Activated CD4-positive, alpha-beta T cell treated with anti-CD3 and anti-CD28 coated beads for 4 hours (primary cell): Measurements from ENCODE around the gene P2RY6.
"Not testable (repeated sequence)": the region's sequence is repeated elsewhere in the genome, so short reads cannot be mapped to it uniquely, and the experiment has no call there.

ENCODE experiments used
- DNase-seq, 2 donors: peaks; one replicate each; pipeline ENCODE4 v3.0.0-alpha.2; 2020

Gene P2RY6

DNA sequence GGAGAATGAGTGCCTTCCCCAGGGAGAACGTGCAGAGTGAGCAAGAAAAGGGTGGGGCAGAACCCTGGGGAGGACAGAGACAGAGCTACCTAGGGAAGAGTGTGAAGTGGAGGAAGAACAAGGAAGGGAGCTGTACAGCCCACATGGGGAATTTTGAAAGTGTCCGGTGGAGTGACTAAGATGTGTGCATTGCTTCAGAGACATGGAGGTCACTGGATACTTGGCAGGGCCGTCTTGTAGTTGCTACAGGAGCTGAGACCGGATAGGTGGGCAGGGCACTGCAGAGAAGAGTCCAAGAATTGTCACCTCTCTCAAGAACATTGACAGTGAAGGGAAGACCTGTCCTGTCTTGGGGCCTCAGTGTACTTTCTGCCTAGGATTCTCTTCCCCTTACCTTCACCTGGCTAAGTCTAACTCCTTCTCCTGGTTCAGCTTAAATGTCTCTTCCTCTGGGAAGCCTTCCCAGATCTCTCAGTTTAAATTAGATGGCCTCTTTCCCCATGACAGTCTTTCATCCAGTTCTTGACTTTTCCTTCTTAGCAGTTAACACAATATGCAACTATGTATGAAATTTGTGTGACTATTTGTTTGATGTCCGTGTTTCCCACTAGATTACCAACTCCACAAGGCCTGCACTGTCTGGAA lies 9.2 kb upstream of the P2RY6 start:
- DNase-seq = no peak

DNA sequence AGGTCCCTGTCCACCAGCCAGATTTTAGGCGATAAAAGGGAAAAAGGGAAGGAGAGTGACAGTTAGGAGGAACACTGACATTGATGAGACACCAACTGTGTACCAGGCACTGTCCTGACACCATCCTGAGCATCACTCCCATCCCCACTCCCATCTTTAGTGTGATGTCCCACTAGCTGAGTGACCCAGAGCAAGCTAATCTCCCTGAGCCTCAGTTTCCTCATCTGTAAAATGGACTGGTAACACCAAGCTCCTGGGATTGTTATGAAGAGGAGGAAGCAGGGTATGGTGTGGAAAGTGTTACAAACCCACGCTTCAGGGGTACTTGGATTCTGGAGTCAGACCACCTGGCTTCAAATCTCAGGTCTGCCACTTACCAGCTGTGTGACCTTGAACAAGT lies 8.5 kb upstream of the P2RY6 start:
- no peak for DNase-seq

DNA sequence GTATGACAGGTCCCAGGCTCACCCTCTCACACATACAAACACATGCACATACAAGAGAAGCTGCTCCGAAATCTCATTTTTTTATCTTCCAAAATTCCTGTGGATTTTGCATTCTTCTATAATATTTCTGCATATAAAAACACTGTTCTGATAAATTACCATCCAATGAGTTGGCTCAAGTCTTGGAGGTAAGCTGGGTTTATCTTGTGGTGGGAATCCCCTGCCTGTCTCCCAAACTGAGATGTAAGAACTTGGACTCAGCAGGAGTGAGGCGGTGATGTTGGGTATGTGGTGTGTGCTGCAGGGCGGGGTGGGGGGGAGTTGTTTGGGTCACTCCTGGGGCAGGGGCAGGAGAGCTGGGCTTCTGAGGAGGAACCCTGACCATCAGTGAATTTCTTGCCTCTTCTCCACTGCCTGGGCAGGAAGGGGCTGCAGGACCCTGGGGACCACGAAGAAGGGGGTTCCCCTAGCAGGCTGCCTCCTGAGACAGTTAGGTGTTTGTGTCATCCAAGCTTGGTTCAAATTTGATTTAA lies 6.8 kb upstream of the P2RY6 start:
- no peak for DNase-seq

DNA sequence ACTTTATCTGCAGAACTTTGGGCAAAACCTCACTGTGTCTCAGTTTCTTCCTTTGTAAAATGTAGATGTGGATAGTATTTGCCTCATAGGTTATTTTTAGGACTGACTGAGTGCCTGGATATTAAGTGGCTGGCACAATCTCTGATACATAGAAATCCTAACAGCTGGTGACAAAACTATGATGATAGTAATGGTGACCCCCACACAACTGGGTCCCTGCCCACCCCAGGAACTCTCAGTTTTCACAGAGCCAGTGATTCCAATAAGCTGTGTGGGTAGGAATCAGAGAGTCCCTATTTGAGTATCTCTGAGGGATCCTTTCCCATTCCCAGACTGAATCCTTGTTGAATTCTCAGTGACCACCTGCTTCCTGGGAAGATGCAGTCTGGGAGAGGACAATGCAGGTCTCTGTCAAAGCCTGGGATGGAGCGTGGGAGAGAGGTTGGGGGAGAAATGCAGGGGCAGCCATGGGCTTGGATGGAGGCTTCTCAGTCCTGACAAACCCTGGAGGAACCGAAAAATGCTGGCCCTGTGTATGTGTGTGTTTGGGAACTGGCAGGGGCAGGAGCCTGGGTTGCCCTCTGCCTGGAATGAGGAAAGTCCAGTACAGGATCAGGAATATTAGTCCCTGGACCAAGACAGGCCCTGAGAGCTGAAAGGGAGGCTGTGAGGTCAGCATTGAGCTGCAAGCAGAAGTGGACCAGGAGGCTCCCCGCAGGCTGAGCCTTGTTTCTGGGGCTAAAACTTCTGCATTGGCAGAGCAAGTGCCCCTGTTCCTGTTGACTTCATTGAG lies 6.1 kb upstream of the P2RY6 start:
- no peak for DNase-seq

DNA sequence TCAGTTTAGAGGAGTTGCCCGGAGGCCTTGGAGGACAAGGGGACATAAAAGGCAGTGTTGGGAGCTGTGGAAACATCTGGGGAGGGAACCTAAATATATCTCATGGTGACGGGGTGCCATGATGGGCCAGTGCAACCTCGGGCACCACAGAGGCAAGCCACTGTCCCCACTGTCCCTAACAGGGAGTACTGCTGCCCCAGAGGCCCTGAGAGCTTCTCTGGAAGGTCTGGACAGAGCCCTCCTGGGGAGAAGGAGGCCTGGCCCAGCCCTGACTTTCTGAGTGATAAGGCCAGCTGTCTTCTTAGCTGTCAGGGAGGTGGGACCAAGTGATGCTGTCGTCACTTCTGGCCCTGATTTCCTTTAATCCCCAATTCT lies 5.5 kb upstream of the P2RY6 start:
- no peak for DNase-seq

DNA sequence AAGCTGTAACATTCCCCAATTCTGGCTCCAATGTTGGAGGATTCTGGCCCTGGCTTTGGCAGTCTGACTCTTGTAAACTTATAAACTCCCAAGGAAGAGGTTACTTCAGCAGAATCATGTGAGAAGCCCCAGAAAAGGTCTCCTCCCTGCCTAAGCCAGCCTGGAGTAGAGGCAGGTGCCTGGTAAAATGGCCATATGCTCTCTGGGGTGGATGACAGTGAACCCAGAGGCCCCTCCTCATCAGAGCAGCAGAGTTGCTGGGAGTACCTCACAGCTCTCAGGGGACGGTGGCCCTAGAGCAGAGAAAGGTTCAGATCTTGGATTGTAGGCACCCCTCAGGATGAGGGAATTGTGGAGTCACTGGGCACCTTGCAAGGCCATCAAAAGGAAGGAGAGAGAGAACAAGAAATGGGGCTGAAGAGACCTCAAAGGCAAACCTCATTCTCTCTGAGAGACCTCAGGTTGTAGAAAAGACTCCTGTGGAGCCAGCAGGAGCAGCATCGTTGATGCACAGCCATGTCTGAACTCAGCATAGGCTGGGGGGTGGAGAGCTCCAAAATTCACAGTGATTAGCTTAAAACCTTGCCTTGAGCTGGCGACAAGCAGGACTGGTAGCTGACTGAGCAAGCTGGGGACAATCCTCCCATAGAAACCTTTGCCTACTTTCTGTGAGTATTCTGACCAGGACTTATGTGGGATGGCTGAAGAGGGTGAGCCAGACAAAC lies 4.9 kb upstream of the P2RY6 start:
- no peak for DNase-seq

DNA sequence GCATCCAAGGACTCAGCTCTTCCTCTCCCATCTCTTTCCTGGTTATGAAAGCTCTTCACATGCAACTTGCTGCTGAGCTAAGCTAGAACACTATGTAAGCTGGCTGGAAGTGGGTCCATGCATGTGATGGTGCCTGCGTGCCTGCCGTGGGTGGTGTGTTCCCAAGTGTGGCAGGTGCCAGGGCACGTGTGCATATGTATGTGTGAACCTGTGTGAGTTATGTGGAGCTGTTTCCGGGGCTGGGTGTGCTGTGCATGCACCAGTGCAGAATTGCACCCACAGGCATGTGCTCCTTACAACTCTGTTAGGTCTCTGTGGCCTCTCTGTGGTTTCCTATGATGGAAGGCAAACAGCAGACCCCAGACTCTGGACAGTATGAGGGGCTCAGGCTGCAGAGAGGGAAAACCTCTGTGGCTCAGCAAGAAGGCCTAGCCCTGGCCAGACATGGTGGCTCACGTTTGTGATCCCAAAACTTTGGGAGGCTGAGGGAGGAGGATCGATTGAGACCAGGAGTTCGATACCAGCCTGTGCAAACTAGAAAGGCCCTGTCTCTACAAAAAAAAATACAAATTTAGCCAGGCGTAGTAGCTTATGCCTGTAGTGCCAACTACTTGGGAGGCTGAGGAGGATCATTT lies 4.1 kb upstream of the P2RY6 start:
- DNase-seq = no peak

DNA sequence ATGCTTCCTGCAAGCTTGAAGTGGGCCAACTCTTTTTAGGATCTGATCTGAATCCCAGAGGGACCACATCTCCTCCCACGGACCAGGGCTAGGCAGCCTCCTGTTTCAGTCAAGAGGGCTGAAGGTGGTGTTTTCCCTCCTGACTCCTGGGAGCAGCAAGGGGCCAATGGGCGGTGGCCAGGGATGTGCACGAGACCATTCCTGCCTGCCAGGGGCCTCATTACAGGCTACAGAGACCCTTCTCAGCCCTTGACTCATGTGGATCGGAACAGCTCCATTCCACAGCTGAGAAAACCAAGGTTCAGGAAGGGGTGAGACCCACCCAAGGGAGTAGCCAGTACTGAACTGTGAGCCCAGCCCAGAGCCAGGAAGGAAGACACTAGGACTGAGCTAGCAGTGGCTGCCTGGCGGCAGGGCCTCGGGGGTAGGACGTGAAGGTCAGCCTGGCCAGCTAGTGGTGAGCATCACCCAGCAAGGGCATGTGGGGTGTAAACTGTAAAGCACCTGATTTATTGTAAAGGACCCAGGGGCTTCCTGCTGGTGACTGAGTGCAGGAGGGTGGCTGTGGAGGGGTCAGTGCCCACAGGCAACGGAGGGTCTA lies 3.4 kb upstream of the P2RY6 start:
- DNase-seq = no peak

DNA sequence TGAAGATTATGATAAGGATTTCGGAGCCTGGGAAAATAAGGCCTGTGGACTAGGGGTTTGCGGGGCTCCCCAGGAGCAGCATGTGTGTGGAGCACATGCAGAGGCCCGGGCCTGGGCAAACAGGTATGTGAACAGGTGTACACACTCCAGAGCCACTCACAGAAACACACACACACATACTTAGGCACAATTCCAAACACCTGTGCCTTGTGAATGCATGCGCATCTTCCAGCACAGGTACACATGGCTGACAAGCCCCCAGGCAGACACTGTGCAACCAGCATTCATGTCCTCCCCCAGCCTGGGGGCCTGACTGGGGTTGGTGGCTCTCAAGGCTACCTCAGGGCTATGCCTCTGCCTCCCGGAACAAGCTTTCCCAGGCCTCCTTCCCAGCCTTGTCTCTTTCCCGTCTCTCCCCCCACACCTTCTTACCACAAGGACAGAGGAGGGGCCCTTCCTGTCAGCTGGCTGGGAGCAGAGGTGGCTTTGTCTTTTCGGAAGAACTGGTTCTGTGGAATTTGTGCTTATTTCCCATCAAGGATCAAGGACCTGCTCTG lies 2.6 kb upstream of the P2RY6 start:
- no peak for DNase-seq

DNA sequence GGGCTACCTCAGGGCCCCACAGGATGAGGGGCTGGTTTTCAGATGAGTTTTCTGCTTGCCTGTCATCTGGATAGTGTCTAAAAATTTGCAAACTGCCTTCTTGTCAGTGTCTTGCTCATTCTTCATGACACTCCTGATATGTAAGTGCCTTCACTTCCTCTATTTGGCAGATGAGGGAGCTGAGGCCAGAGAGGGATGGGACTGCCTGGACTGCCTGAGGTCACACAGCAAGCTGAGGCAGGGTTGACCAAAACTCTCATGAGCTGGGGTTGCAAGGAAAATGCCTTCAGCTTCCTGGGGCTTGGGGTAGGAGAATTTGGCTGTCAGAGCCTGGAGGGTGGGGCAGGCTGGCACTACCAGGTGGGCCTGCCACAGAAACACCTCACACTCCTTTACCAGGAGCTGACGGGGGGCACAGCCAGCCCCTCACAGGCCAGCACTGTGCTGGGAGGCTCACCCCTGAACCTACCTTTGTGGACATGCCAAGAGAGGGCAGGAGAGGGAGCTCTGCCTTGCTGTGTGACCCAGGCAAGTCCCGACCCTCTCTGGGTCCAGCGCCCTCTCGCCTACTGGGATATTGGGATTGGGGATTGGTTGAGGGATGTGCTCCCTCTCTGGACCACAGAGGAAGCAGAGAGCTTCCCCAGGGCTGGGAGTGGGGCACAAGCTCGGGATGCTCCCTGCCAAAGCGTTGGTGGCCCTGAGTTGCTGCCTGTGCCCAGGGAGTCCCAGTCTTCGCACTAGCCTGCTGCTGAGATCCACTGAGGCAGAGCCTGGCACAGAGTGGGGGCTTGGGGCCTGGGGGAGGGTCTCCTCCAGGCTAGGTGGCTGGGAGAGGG lies 1.9 kb upstream of the P2RY6 start:
- no peak for DNase-seq

DNA sequence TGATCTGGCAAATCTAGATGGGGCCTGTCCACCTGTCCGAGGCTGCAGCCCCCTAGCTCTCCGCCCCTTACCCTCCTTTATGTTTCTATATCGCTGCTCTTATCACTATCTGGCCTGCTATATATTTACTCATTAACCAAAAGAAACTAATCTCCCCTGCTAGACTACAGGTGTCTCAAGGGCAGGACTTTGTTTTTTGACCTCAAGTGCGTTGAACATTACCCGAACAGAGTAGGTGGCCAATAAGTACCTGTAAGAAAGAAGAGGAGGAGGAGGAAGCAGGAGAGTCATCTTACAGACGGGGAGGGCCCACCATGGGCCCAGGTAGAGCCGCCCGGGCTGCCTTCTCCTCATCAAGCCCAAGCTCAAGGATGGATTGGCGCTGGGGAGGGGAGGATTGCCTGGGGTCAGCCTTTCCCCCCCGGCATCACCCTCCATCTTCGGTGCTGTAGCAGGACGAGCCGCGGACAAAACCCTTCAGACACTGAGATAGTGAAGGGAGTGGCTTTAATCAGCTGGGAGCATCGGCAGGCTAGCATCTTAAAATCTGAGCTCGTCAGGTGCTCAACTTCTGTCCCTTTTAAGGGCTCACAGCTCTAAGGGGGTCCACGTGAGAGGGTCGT lies 1.2 kb upstream of the P2RY6 start:
- DNase-seq = no peak

DNA sequence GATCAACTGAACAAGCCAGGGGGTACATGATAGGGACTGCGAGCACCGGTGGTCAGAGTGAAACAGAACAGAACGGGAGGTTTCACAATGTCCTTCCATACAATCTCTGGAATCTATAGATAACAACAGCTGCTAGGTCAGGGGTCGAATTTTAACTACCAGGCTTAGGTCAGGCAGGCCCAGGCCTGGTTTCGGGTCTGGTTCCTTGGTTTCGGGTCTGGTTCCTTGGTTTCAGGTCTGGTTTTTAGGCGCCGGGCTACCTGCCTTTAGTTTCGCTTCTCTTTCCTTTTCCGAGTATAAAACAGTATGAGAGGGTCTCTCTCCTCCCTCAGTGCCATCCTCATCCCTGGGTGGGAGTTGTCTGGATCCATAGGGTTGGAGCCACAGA lies 666 bp upstream of the P2RY6 start:
- not testable (repeated sequence) for DNase-seq

DNA sequence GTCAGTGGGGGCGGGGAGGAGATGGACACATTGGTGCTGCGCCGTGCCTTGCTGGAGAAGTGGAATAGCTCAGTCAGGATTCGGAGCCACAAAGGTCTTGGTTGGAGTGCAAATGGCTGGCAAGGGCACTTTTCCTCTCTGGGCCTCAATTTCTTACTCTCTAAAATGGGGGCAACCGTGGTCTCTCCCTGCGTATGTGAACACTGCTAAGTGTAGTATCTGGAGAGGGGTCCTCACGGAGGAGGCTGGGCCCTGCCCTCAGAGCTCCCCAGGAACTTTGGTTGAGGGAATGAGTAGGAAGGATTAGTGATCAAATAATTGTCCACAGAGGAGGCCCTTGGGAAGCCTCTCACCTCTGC lies 521 bp downstream of the P2RY6 start:
- DNase-seq = no peak

DNA sequence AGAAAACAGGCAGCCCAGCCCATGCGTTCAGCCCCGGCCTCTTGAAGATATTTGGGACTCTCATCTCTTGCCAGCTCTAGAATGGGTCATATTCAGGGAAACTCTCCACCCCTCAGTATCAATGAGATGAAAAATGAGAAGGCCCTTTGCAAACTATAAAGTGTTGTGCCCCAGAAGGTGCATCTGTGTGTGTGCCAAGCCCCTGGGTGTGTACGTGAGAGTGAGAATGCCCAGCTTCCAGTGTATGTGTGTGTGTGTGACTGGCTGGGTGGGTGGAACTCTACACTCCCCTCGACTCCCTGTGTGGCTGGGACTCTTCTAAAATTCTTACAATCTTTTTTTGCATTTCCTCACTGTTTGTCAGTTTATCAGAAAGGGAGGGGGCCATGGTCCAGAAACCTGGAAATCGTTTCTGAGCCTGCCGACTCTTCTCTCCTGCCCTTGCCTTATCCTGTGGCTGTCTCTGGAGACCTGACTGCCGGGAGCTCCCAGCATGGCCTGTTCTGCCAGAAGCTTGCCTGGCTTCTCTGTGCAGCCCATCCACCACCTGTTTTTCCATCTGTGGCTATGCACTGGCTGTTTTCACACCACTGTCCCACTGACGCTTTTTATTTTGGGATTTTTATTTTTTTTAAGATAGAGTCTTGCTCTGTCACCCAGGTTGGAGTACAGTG lies 1.2 kb downstream of the P2RY6 start:
- no peak for DNase-seq

DNA sequence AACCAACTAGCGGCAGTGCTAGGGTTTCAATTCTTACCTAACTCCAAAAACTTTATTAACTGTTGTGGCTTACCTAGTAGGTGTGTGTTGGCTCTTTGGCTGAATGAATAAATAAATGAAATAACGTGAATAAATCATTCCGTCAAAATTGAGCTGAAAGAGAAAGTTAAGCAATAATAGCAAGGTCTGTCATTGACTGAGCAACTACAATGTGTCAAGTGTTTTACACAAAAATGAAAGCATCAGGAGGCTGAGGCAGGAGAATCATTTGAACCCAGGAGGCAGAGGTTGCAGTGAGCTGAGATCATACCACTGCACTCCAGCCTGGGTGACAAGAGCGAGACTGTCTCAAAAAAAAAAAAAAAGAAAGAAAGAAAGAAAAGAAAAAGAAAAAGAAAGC lies 2.1 kb downstream of the P2RY6 start:
- DNase-seq = not testable (repeated sequence)

DNA sequence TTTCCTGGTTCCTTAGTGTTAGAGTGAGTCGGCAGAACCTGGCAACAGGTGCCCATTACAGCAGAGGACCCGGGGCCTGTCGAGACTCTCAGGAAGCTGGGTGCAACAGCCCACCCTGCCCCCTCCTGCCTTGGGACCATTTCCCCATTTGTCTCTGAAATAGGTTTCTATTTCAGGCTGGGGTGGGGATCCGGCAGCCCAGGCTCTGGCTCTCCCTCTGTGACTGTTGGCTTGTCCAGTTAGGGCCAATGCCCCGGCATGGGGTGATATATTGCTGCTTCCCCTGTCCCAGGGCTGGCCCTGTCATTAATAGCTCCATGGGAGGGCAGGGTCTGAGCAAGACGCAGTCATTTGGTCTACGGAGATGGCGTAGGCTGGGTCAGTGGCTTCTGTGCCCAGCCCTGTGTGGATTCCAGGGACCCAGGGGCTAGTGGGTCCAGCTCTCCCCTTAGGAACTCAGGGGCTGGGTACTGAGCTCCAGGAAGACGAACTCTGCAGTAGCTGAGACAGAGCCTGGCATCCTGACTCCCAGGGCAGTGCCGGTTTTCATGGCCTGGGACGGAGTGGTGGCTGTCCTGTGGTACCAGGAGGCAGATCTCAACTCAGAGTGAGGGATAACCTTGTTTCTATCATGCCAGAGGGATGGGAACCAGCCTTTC lies 2.7 kb downstream of the P2RY6 start:
- no peak for DNase-seq

DNA sequence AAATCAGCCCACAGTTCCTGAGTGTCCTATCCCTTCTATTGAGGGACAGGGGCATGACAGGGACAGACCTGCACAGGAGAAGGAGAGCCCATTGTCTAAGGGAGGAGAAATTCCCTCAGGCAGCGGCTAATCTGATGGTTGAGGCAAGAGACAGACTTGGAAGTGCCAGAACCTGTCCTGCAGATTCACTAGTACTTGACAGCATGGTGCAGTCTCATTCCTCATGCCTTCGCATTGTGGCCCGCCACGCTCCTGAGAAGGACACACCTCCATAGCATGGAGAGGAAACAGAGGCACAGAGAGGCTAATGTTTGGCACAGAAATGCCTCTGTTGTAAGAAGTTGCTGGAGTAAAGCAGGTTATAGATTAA lies 3.2 kb downstream of the P2RY6 start:
- DNase-seq = no peak

DNA sequence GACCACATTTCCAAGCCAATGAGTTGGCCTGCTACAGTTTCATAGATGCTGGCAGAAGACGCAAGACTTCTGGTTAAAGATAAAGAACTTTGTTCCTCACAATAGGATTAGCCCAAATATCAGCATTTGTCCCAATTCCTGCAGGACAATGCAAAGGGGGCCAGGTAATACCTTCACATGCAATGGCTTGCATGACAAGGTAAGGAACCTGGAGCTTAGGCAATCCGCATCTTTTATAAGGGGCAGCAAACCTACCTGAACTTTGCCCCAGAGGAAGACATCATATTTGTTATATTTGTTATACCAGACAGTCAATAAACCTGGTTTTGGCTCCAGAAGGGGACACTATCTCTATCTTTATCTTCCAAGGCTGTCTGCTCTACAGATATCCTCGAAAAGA lies 5.3 kb downstream of the P2RY6 start:
- DNase-seq = no peak

DNA sequence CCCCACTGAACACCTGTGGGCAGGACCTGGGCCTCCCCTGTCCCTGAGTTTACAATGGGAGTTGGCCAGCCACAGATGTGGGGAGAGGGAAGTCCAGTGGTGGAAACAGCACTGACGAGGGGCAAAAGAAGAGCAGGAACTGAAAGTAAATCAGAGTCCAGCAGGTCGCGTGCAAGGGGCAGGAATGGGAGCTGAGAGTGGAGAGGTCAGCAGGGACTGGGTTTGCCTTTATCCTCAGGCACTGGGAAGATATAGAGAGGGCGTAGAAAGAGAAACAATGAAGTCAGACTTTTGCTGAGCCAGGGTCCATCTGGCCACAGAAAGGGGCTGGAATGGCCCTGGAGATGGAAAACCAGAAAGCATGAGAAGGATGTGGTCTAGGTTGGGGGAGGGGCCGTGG lies 8.5 kb downstream of the P2RY6 start:
- no peak for DNase-seq

DNA sequence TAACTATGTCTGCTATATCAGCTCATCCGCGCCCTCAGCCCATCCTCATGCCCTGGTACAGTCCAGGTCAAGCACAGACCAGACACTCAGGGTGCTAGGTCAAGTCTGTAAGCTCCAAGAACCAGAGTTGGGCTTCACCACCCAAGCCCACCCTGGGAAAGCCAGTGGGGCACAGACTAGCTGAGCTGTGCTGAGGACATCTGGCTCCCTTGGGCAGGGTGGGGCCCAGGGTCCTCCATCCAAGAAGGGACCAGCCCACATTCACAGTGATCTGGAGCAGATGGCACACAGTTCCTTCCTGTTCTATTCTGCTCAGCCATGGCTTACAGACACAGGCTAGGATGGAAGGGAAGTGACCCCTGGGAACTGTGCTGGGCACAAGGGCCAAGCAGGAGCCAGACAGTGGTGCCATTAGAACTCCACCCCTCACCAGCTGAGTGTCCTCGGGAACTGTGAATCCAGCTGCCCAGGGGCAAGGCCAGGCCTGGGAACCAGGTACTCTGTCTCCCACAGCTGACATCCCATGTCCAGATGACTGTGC lies 9.1 kb downstream of the P2RY6 start:
- DNase-seq = no peak
